Activated T-helper 1 cell treated with anti-CD3 and anti-CD28 coated beads, Interleukin-12 subunit alpha, Interleukin-12 subunit beta, Interleukin-2, Interleukin-4 antibody, amounts not matched to agents 30 ng/mL and 10 ng/mL and 1 ng/mL, durations not matched to agents 14 hours and 24 hours and 36 hours (primary cell): ENCODE results near the gene EPGN. TPM values are rescaled to one million over a fixed set of nuclear protein-coding genes. Genes with fewer than 3 reads are reported as not detected.

Experiments used
- DNase-seq: peaks from one replicate; pipeline ENCODE4 v3.0.0; 2021; ENCODE audit warnings: low spot score
- H3K27ac Mint-ChIP-seq: one replicate; pipeline ENCODE4 v1.8.0; 2021; ENCODE audit warnings: mild to moderate bottlenecking, mixed read lengths
- H3K27me3 Mint-ChIP-seq: one replicate; pipeline ENCODE4 v1.8.0; 2022; ENCODE audit warnings: mild to moderate bottlenecking, moderate library complexity, mixed read lengths; ENCODE audit not compliant: insufficient read depth
- H3K36me3 Mint-ChIP-seq: one replicate; pipeline ENCODE4 v1.8.0; 2021; ENCODE audit warnings: low read depth, mixed read lengths
- H3K4me1 Mint-ChIP-seq: one replicate; pipeline ENCODE4 v1.8.0; 2021; ENCODE audit warnings: low read depth, mixed read lengths
- H3K4me3 Mint-ChIP-seq: one replicate; pipeline ENCODE4 v1.8.0; 2021; ENCODE audit warnings: mild to moderate bottlenecking, moderate library complexity, mixed read lengths
- H3K9me3 Mint-ChIP-seq: one replicate; pipeline ENCODE4 v1.8.0; 2021; ENCODE audit warnings: mixed read lengths
- intact Hi-C: fragments of 100-400 bp; cut with micrococcal nuclease; formaldehyde crosslinking; loops from one replicate; pipeline ENCODE4 v1.15.1; 2024
- total RNA-seq: library from RNA; stranded (reverse); gene quantifications from 2 replicates; pipeline ENCODE4 v1.2.3, GENCODE V29; 2022

Gene EPGN
- total RNA-seq, 1 donor from 2014 or later: not detected

DNA sequence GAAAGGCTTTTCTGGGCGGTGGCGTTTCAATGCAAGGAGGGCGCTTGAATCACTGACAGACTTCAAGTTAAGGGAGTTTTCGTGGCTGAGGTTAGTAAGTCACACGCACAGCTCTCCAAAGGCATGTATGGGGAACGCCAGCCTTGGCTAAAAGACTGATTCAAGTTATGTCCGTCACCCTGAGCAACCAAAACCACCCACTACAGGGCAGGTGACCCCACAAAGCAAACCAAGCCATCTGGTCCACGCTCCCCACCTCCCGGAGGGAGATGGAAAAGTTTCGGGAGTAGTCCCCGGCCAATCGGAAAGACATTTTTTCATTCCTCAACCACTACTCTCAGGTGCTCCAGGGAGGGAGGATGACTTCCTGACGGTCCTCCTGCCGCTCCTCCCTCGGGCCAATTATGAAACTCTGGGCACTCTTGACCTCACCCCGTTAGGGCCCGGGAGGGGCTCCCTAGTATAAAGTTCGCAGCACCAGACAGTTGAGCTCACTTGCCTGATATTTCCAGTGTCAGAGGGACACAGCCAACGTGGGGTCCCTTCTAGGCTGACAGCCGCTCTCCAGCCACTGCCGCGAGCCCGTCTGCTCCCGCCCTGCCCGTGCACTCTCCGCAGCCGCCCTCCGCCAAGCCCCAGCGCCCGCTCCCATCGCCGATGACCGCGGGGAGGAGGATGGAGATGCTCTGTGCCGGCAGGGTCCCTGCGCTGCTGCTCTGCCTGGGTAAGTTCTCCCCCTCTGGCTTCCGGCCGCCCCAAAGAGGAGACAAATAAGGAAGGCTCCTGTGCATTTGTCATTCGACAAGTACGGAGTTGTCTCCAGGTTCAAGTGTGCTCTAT is 56.6 kb downstream of the EPGN start, which contains the start of gene EREG:
EREG (plus strand) TSS at position 494 of the 840 bp plus-strand sequence; CDS start at position 658, 164 bp downstream.
- peak; percentile 0 for DNase-seq
- H3K9me3 Mint-ChIP-seq: no peaks in the 10 kb centered on the region
- no peaks in the 10 kb centered on the region for H3K36me3 Mint-ChIP-seq
- peak within 1 kb of the TSS; percentile 30 for H3K27ac Mint-ChIP-seq
- peaks cover 35% of the 10 kb centered on the region for H3K27me3 Mint-ChIP-seq
- intact Hi-C loops: no loop called here
- H3K4me3 Mint-ChIP-seq: peak within 1 kb of the TSS; percentile 71
- H3K4me1 Mint-ChIP-seq: peaks cover 7% of the 10 kb centered on the region

GRCh38 chr4:74365761-74366160 is 57.5 kb downstream of the EPGN start:
- H3K4me1 Mint-ChIP-seq: peaks cover 7% of the 10 kb centered on the region
- no peak overlapping the region for H3K27ac Mint-ChIP-seq
- H3K36me3 Mint-ChIP-seq: no peaks in the 10 kb centered on the region
- peaks cover 35% of the 10 kb centered on the region for H3K27me3 Mint-ChIP-seq
- no peaks in the 10 kb centered on the region for H3K9me3 Mint-ChIP-seq
- no peak for DNase-seq
- no peak overlapping the region for H3K4me3 Mint-ChIP-seq
- intact Hi-C loops: no loop called here

Other genes with a start within 250 kb of the EPGN start
- gene CXCL2, start 209.3 kb upstream of the EPGN start, total RNA-seq: not detected in 2 replicates
- 8.9 and 9.9 TPM in 2 replicates for gene MTHFD2L, start 150.4 kb upstream of the EPGN start, total RNA-seq
- not detected in 2 replicates for gene EREG, start 56.7 kb downstream of the EPGN start, total RNA-seq
- gene AREG, start 136.7 kb downstream of the EPGN start, total RNA-seq: 1.5 and 2.4 TPM in 2 replicates